NCI-H1092 treated with DMSO at 0.1 percent for 48 hours (cell line): ENCODE results near the gene TNFRSF1B.
A peak's percentile ranks its signal among the peaks of the same experiment; 100 is the strongest.

Source experiments
- DNase-seq: peaks from one replicate; lab custom pipeline; 2025; lab: John Stamatoyannopoulos, UW

Gene TNFRSF1B

GRCh38 chr1:12176298-12177118, 9.7 kb downstream of the TNFRSF1B start:
- DNase-seq: no peak

- DNase-seq: no peak
Observed at GRCh38 chr1:12177156-12177998, 10.6 kb downstream of the TNFRSF1B start.

- peak; percentile 24 for DNase-seq
Observed at GRCh38 chr1:12177999-12178441, 11.2 kb downstream of the TNFRSF1B start.

- no peak for DNase-seq
Observed at GRCh38 chr1:12178511-12178910, 11.7 kb downstream of the TNFRSF1B start.

GRCh38 chr1:12179111-12179519, 12.3 kb downstream of the TNFRSF1B start:
- DNase-seq: no peak

GRCh38 chr1:12179676-12180075, 12.9 kb downstream of the TNFRSF1B start:
- DNase-seq: no peak

DNA sequence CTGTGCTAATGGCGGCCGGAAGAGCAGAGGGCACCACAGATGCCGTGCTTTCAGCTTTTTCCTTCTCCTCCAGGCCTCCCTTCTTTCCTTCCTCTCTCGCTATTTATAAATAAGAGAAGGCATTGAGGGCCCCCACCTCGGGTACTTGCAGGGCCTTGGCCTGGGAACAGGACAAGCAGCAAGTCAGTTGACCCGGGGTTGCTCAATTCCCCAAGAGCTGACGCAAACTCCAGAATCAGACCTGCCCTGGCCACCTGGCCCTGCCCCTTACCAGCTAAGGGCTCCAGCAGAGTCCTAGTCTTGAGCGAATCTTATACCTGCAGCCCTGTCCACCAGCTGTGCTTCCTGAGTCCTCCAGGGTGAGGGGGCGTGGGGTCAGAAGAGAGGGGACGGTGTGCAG, 13.5 kb downstream of the TNFRSF1B start:
- no peak for DNase-seq

DNA sequence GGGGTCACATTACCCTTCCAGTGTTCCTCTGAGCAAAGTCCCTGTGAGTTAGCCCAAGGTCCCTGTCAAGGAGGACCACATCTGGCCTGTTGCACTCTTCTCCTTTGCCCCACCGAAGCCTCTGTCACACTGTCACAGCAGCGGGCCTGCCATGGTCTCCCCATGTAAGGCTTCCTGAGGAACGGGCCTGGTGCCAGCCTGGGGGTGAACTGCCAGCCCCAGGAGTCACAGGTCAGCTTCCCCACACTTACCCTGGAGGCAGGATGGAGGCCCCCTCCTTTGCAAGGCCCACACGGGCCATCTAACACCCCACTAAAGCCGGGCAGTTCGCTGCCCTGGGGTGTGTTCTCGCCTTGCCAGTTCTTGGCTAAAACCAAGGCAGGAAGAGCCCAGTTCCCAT, 14.1 kb downstream of the TNFRSF1B start:
- no peak for DNase-seq

- no peak for DNase-seq
Observed at GRCh38 chr1:12181568-12181967, 14.8 kb downstream of the TNFRSF1B start.

GRCh38 chr1:12182410-12182984, 15.7 kb downstream of the TNFRSF1B start:
- no peak for DNase-seq

GRCh38 chr1:12183095-12183794, 16.5 kb downstream of the TNFRSF1B start:
- no peak for DNase-seq

DNA sequence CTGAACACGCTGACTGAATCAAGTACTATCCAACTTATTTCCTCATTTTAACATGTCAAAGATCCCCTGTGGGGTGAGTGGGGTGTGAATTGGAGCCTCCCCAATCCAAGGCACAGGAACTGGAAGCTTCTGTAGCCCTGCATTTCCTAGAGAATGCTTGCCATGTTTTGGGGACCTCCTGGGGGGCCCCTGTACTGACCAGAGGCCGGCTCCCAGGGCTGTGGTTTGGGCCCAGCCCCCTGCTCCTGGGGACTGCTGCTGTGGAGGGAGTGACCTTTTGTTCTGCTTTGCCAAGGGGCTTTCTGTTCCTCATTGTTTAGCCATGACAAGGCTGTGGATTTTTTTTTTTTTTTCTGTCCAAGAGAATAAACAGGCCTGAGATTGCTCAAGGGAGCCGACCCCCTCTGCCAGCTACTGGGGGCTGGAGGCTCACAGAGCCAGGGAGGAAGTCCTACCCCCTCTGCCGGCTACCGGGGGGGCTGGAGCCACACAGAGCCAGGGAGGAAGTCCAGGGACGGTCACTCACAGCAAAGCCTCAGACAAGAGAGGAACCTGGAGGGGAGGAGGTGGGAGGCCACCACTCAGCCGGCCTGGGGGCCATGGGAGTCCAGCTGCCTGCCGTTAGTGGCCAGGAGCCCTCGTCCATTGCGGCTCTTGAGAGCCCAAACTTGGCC, 17.4 kb downstream of the TNFRSF1B start:
- no peak for DNase-seq

DNA sequence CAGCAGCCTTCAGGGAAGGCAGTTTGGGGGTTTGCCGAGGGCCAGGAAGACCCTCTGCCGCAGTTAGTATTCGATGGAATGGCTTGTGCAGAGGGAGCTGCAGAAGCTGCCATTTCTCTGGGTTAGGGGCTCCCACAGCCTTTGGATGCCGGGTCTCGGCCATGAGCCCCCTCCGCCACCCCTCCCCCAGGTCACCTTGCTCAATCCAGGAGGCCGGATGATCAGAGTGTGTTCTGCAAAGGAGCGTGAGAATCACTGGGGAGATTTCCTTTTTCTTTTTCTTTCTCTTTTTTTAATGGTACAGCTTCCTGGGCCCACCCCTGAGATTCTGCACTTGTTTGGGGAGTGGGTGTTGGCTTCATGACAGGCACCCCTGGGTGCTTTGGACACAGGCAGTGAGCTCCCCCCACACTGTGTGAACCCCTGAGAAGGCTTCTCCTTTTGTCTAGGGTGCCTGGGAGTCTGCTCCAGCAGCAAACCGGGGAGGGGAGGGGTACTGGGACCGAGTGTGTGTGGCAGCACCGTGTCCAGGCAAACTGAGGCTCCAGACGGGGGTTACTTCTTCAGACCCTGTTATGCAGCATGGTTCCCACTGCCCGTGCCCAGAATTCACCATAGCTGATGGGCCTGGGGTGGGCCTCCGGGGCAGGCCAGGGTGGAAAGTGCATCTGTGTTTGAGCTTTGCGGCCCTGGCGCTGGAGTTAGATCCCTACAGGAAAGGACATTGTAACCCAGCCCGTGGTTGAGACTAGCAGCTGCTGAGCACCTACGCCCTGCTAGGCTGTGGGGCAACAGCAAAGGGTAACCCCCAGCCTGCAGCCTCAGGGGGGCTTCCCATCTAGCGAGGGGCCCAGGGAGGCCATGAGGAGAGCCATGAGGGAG, 18.5 kb downstream of the TNFRSF1B start:
- DNase-seq: no peak

DNA sequence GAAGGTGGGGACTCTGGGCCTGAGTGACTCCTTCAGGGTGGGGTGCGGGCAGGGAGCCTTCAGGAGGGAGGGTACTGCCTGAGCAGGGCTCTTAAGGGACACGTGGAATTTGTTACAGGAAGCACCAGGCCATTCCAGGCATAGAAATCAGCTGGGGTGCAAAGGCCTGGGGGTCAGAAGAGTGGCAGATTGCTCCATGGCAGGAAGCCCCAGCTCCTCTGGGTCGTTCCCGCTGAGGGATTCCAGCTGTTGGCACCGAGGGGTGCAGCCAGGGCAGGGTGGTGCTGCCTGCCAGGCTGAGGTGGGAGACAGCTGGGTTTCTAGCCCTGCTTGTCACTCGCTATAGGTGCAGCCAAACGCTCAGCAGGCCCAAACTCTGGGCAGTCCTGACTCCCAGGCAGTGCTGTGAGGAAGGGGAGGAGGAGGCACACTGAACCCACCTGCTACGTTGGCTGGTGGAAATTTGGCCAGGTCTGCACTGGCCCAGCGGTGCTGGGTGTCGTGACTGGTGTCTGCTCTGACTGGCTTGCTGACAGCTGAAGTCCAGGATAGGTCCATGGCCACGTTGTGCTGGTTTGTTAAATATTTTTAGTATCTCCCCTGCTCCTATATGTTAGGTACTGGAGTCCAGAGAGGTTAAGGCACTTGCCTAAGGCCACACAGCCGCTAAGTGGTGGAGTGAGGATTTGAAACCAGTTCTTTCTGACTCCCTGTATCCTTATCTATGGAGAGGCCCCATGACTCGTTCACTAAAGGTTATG, 19.3 kb downstream of the TNFRSF1B start:
- DNase-seq: no peak

- DNase-seq: no peak
Observed at GRCh38 chr1:12186679-12186985, 19.8 kb downstream of the TNFRSF1B start.

- DNase-seq: no peak
Observed at GRCh38 chr1:12188115-12188514, 21.3 kb downstream of the TNFRSF1B start.

GRCh38 chr1:12188657-12189327, 22.0 kb downstream of the TNFRSF1B start:
- DNase-seq: no peak

- no peak for DNase-seq
Observed at GRCh38 chr1:12189328-12189682, 22.5 kb downstream of the TNFRSF1B start.

GRCh38 chr1:12191242-12192032, 24.6 kb downstream of the TNFRSF1B start:
- no peak for DNase-seq
